Stimulated activated CD8-positive, alpha-beta memory T cell treated with anti-CD3 and anti-CD28 coated beads, Interleukin-12 subunit alpha, Interleukin-12 subunit beta, amount 100 ng/mL, for 24 hours (primary cell): Measurements from ENCODE around the gene PLCXD1.
"Not testable (repeated sequence)": the region's sequence is repeated elsewhere in the genome, so short reads cannot be mapped to it uniquely, and the experiment has no call there.

Source experiments
- DNase-seq: peaks from one replicate; pipeline ENCODE4 v3.0.0-alpha.2; 2020; ENCODE audit errors: extremely low read depth

PLCXD1 gene

GRCh38 chrX:281166-281999 is at the start of gene PLCXD1:
Gene PLCXD1, plus strand, starts transcription at chrX:281381. Its CDS starts 2,807 bp downstream, at chrX:284188.
- no peak for DNase-seq

GRCh38 chrX:231637-232277 is 49.4 kb upstream of the PLCXD1 start:
- DNase-seq: not testable (repeated sequence)

- not testable (repeated sequence) for DNase-seq
These were observed 48.9 kb upstream of the PLCXD1 start for GRCh38 chrX:232278-232655.

- DNase-seq: not testable (repeated sequence)
These were observed 45.0 kb upstream of the PLCXD1 start for GRCh38 chrX:236201-236600.

- no peak for DNase-seq
These were observed 30.2 kb upstream of the PLCXD1 start for GRCh38 chrX:250965-251364.

GRCh38 chrX:251396-252243 is 29.6 kb upstream of the PLCXD1 start:
- not testable (repeated sequence) for DNase-seq

GRCh38 chrX:252244-252956 is 28.8 kb upstream of the PLCXD1 start:
- DNase-seq: no peak

- DNase-seq: no peak
These were observed 28.3 kb upstream of the PLCXD1 start for GRCh38 chrX:252957-253291.

GRCh38 chrX:253451-254297 is 27.5 kb upstream of the PLCXD1 start:
- DNase-seq: no peak

GRCh38 chrX:254630-255215 is 26.5 kb upstream of the PLCXD1 start:
- DNase-seq: no peak

- no peak for DNase-seq
These were observed 25.3 kb upstream of the PLCXD1 start for GRCh38 chrX:255923-256331.

- not testable (repeated sequence) for DNase-seq
These were observed 24.1 kb upstream of the PLCXD1 start for GRCh38 chrX:257054-257453.

GRCh38 chrX:257681-258289 is 23.4 kb upstream of the PLCXD1 start:
- no peak for DNase-seq

- no peak for DNase-seq
These were observed 22.7 kb upstream of the PLCXD1 start for GRCh38 chrX:258291-259040.

GRCh38 chrX:259692-260355 is 21.4 kb upstream of the PLCXD1 start:
- no peak for DNase-seq

- DNase-seq: no peak
These were observed 19.8 kb upstream of the PLCXD1 start for GRCh38 chrX:261167-261918.

GRCh38 chrX:261919-262352 is 19.2 kb upstream of the PLCXD1 start:
- DNase-seq: no peak

GRCh38 chrX:262381-262909 is 18.7 kb upstream of the PLCXD1 start:
- DNase-seq: no peak
